ENCODE measurements around the gene SLITRK5.

The SLITRK5 gene, protein sequence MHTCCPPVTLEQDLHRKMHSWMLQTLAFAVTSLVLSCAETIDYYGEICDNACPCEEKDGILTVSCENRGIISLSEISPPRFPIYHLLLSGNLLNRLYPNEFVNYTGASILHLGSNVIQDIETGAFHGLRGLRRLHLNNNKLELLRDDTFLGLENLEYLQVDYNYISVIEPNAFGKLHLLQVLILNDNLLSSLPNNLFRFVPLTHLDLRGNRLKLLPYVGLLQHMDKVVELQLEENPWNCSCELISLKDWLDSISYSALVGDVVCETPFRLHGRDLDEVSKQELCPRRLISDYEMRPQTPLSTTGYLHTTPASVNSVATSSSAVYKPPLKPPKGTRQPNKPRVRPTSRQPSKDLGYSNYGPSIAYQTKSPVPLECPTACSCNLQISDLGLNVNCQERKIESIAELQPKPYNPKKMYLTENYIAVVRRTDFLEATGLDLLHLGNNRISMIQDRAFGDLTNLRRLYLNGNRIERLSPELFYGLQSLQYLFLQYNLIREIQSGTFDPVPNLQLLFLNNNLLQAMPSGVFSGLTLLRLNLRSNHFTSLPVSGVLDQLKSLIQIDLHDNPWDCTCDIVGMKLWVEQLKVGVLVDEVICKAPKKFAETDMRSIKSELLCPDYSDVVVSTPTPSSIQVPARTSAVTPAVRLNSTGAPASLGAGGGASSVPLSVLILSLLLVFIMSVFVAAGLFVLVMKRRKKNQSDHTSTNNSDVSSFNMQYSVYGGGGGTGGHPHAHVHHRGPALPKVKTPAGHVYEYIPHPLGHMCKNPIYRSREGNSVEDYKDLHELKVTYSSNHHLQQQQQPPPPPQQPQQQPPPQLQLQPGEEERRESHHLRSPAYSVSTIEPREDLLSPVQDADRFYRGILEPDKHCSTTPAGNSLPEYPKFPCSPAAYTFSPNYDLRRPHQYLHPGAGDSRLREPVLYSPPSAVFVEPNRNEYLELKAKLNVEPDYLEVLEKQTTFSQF

DNA sequence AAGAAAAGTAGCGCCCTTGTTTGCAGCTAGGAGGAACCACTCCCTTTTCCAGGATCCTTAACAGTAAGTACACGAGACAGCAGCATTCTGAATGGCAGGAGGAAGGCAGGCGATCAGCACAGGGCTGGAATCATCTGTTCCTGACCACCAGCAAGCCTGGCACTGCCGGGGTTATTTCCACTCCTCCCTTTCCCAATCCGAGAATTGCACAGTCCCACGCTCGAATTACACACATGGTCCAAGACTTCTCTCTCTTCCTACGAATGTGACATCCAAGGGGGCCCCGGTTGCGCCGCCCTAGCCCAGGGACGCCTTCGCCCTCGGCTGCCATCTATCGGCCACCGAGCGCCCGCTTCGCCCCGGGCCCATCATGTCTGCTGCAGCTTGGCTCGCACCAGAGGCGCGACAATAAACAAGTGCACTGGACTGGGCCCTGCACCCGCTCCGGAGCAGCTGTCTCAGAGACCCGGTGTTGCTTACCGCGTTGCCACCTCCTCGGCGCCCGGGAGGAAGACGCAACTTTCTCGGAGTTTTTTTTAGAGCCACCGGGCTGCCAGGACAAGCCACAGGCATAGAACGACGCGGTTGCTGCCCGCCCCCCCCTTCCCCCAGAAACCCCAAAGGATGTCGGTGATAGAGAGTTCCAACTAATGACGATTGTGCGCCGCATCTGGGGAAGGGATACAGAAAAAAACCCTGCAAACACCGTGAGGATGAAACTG, at the start of gene SLITRK5:
Gene SLITRK5, plus strand, starts transcription at position 341 of the 722 bp plus-strand sequence. CDS start 4,018 bp downstream, outside the sequence.
- DNase-seq, result no peak

DNA sequence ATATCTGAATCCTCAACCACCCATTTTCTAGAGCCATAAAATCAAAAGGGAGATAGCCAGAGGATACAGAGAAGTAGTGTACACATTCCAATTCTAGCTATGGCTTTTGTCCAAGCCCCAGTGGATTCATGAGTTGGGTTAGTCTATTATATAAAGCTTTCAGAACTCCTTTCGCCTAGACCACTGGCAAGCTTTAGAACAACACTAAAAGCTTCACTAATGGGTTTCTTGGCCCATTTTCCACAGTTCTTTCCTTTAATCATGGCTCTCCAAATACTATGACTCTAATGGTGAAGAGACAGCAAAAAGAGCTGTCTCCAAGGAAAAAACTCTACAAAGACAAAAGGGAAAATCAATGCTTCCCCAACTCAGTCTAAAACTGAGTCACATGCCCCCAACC, 48.2 kb upstream of the SLITRK5 start:
- no peak for DNase-seq

DNA sequence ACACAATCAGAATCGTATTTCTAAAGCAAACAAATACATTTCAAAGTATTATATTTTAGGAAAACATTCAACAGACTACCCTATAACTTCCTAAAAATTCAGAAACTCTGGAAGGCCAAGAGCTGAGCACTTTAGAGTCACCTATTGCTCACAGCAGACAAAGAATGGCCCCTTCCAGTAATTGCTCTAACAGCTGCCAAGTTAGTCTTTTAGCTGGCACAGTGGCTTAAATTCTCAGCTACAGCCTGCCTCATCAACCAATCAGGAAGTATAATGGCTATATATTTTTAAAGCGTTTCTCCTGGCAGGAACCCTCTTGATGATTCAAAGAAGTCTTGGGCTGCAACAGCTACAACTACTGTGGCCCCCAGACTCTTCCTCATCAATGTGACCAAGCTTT, 14.9 kb upstream of the SLITRK5 start:
- DNase-seq, result no peak

DNA sequence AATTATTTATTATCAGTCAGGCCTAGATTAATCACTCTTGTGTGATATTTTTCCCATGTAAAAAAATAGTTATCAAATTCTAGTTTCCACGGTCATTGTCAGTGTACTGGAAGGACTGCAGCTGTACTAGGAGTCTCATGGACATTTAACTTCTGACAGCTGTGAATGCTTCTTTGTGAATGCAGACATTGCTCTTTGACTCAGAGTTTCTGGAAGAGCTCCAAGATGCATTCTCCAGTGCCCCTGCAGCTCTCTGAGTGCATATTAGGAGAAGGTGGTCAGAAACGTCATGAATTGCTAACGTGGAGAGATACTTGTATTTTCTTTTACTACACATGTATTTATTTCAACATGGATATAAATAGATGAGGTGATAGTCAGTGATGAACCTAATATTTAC, 9.7 kb upstream of the SLITRK5 start:
- no peak for DNase-seq

DNA sequence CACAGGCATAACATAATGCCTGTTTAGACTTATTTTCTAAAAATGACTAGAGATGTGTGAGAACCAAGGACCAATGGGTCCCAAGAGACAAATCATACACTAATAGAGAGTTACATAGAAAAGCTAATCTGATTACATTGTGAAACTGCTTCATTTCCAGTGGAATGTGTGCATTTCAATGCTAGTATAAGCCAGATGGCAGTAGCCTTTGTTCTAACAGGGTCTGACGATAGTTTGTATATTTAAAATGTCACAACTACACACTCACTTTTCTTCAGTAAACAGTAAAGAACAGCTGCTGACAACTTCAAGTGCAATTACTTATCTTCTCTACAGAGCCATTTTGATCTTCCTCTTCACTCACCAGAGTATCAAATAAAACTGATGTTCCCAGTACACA, 4.3 kb upstream of the SLITRK5 start:
- DNase-seq, result no peak

DNA sequence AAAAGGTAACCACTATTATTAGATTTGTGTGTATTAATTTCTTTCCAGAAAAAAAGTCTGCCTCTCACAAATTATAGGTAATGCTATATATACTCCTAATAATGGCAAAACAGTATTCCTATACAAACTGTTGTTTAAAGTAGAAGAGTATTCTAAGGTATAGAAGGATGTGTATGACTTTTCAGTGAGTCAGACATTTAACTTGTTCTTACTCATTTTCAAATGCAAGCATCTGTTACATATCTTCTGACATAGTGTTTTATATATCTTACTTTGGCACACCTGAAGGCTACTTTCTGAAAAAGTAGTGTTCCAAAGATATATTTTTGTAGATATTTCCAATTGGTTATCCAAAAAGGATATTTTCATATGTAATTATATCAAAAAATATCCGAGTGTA, 3.5 kb upstream of the SLITRK5 start:
- DNase-seq, result no peak

DNA sequence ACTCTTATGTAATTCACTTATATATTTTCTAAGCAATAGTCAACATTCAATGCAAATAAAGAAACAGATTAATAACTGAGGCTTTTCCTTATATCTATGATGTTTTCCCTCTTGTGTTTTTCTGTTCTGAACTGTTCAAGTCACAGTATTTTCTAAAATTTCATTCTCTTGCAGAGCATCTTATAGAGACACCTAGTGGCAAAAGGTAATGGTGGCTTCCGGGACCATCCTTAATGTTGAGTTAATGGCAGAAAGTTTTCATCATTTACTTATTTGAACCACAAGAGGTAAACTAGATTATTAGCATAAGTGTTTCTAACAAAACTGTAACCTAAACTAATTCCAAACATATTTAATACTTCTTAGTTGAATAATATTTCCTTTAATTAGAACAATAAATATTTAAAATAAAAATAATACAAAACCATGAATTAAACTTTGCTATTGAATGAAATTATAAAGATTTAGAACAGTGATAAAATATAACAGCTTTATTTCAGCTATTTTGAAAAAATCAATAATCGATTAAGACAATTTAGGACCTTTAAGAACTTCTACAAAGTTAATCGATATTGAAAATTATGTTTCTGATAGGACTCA, 1.7 kb upstream of the SLITRK5 start:
- DNase-seq, result no peak

DNA sequence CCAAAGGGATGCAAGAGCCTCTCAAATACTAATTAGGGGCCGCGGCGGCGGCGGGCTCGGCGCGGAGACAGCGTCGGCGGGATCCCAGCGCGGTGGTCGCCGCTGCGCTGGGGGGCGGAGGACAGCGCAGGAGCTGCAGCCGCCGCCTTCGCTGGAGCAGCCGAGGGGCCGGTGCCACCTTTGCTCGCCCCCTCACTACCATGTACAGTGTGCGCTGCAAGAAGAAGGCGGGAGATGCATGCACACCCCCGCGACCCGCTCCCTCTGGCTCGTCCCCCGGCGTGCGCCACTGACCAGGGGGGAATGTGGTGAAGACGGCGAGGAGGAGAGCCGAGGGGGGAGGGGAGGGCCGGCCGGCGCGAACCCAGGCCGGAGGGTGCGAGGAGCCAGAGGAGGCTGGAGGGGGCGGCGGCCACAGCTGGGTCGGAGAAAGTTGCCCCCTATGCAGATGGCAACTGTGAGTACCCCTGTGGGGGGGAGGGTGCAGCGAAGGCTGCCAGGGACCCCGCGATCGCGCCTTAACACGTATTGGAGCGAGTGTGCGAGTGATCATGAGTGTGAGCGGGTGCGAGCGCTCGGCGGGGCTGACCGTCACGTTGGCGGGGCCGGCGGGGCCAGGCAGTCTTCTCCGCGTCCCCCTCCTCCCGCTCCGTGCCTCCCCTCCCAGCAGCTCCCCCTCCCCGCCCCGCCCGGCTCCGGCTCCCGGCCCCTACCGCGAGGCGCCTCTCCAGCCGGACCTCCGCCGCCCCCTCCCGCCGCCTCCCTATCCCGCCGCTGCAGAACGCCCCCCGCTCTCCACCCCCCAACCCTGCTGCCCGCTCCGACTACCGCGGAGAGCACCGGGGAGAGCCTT, 808 bp downstream of the SLITRK5 start:
- no peak for DNase-seq

DNA sequence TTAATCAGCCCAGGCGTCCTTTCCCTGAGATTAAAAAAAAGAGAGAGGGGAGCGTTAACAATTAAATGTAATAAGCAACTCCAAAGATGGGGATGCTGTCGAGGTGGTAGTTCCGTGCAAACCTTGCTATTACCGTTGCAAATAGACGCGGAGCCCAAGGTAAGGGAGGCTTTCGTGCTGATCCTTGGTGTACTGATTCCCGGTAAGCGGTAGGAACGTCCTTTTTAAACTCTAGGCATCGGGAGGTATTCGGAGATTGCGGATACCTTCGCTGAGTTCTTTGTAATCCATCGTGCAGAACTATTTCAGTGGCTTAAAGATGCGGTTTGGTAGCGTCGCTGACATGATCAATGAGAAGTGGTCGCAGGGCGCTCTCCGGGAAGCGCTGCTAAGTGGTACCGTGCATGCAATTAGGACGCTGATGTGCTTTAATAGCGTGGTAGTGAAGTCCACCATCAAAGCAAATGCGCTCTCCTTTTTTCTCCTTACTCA, 3.1 kb downstream of the SLITRK5 start:
- no peak for DNase-seq

DNA sequence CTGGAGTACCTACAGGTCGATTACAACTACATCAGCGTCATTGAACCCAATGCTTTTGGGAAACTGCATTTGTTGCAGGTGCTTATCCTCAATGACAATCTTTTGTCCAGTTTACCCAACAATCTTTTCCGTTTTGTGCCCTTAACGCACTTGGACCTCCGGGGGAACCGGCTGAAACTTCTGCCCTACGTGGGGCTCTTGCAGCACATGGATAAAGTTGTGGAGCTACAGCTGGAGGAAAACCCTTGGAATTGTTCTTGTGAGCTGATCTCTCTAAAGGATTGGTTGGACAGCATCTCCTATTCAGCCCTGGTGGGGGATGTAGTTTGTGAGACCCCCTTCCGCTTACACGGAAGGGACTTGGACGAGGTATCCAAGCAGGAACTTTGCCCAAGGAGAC, 4.7 kb downstream of the SLITRK5 start:
- no peak for DNase-seq

DNA sequence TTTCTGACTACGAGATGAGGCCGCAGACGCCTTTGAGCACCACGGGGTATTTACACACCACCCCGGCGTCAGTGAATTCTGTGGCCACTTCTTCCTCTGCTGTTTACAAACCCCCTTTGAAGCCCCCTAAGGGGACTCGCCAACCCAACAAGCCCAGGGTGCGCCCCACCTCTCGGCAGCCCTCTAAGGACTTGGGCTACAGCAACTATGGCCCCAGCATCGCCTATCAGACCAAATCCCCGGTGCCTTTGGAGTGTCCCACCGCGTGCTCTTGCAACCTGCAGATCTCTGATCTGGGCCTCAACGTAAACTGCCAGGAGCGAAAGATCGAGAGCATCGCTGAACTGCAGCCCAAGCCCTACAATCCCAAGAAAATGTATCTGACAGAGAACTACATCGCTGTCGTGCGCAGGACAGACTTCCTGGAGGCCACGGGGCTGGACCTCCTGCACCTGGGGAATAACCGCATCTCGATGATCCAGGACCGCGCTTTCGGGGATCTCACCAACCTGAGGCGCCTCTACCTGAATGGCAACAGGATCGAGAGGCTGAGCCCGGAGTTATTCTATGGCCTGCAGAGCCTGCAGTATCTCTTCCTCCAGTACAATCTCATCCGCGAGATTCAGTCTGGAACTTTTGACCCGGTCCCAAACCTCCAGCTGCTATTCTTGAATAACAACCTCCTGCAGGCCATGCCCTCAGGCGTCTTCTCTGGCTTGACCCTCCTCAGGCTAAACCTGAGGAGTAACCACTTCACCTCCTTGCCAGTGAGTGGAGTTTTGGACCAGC, 5.3 kb downstream of the SLITRK5 start:
- DNase-seq, result no peak

DNA sequence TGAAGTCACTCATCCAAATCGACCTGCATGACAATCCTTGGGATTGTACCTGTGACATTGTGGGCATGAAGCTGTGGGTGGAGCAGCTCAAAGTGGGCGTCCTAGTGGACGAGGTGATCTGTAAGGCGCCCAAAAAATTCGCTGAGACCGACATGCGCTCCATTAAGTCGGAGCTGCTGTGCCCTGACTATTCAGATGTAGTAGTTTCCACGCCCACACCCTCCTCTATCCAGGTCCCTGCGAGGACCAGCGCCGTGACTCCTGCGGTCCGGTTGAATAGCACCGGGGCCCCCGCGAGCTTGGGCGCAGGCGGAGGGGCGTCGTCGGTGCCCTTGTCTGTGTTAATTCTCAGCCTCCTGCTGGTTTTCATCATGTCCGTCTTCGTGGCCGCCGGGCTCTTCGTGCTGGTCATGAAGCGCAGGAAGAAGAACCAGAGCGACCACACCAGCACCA, 5.9 kb downstream of the SLITRK5 start:
- DNase-seq, result no peak

DNA sequence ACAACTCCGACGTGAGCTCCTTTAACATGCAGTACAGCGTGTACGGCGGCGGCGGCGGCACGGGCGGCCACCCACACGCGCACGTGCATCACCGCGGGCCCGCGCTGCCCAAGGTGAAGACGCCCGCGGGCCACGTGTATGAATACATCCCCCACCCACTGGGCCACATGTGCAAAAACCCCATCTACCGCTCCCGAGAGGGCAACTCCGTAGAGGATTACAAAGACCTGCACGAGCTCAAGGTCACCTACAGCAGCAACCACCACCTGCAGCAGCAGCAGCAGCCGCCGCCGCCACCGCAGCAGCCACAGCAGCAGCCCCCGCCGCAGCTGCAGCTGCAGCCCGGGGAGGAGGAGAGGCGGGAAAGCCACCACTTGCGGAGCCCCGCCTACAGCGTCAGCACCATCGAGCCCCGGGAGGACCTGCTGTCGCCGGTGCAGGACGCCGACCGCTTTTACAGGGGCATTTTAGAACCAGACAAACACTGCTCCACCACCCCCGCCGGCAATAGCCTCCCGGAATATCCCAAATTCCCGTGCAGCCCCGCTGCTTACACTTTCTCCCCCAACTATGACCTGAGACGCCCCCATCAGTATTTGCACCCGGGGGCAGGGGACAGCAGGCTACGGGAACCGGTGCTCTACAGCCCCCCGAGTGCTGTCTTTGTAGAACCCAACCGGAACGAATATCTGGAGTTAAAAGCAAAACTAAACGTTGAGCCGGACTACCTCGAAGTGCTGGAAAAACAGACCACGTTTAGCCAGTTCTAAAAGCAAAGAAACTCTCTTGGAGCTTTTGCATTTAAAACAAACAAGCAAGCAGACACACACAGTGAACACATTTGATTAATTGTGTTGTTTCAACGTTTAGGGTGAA, 6.6 kb downstream of the SLITRK5 start:
- DNase-seq, result no peak

DNA sequence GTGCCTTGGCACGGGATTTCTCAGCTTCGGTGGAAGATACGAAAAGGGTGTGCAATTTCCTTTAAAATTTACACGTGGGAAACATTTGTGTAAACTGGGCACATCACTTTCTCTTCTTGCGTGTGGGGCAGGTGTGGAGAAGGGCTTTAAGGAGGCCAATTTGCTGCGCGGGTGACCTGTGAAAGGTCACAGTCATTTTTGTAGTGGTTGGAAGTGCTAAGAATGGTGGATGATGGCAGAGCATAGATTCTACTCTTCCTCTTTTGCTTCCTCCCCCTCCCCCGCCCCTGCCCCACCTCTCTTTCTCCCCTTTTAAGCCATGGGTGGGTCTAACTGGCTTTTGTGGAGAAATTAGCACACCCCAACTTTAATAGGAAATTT, 7.2 kb downstream of the SLITRK5 start:
- no peak for DNase-seq

DNA sequence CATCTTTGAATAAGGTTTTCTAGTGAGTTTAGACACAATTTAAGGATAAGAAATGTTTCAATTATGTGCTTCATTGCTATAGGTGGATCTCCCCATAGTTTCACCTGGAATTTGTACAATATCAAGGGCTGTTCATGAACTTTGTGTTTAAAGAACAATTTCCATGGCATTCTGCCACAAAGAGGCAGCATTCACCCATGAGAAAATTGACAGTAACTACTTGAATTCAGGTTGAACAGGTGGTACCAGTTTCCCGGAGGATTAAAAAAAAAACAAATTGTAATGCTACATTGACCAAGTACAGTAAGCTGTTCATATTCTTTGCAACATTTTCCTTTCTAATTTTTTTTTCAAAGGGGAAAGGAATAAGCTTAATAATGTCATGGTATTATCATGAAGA, 9.1 kb downstream of the SLITRK5 start:
- no peak for DNase-seq

DNA sequence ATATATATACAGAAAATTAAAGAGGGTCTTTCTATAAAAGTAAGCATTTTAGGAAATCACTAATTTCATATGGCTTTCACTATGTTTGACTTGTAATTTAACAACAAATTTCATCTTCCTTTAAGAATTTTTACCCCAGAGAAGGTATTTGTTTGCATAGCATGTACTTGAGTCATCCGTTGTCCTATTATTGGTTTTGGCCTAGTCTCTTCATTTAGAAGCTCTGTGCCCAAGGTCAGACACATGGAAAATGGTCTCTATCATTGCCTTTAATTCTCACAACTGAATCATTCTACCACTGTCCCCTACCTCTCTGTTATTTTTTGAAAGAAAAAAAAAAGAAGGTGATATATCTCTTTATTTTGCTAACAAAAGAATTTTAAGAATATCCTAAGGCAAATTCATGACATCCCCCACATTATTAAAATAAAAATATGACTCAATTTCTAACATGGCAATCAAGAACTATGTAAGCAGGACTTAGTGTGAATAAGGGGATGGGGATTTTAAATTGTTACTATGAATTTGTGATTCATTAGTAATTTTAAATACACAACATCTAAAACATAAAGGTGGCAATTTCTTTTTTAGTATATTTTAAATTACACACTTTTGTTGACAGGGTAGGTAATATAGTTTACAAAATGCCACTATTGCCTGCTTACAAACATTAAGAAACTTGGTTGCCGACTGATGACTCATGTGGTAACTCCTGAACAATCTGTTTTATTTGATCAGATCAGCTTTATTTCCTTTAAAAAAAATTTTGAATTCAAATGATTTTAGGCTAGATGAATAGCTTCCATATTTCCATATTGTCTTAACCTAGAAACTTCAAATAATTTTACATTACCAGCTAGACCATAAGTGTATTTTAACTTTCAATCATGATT, 13.9 kb downstream of the SLITRK5 start:
- DNase-seq, result no peak

DNA sequence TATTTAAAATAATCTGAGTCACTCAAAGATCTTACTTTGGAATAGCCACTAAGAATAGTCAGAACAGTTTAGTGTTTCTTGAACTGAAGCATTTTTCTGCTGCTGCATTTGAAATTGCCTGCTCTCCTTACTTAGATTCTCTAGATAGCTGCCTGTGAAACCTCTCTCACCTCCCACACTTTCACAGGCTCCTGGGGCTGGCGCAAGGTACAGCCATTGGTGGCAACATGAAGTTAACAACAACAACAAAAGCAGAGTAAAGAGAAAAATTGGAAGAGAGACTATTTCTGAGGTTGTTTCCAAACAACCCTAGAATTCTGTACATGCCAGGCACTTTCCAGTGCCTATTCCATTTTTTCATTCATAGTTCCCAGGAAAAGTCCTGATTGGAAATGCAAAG, 25.3 kb downstream of the SLITRK5 start:
- DNase-seq, result no peak

DNA sequence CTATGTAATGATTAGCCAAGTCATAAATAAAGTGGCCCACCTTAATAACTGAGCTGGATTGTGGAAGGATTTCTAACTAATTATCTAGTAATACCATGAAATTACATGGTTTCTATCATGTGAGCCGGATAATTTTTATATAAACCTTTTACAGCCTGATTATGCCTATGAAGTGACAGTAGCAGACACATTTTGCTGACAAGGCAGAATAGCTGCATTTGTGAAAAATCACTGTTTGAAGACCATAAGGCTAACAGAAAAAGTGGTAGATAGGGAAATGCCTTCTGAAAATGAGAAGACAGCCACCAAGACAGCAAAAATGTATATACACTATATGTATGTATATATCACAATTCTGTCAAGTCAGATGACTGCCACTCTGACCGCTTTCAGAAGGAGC, 27.1 kb downstream of the SLITRK5 start:
- DNase-seq, result no peak

DNA sequence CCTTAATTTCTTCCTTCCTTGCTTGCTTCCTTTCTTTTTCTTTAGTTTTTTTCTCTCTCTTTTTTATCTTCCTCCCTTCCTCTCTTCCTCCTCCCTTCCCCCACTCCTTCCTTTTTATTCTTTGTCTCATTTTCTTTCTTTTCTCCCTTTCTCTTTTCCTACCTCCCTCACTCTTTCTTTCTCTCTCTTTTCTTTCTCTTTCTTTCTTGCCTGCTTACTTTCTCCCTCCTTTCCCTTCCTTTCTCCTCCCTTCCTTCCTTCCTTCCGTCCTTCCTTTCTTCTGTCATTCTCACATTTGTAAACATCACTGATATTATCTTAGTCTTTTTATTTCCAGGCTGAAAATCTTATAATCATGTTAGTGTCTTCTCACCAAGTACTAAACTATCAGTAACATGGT, 38.8 kb downstream of the SLITRK5 start:
- no peak for DNase-seq

All from DMS79 (cell line).